Activated T-cell treated with anti-CD3 and anti-CD28 coated beads, Interleukin-2, amount 50 U/mL, for 72 hours (primary cell): Measurements from ENCODE around the gene RPS23. TPM values are rescaled to one million over a fixed set of nuclear protein-coding genes. Genes with fewer than 3 reads are reported as not detected.

ENCODE experiments used
- ATAC-seq, 2 donors: fragments of 150-1000 bp; cut with Tn5 transposase; replicated peaks in 1 of 2; 2 replicates each; pipeline ENCODE4 v1.10.0; 2021; ENCODE audit warnings: moderate library complexity in 2 of 2, mild to moderate bottlenecking in 1 of 2
- DNase-seq, 2 donors: peaks; one replicate each; pipeline ENCODE4 v3.0.0; 2021 to 2022; ENCODE audit warnings: mixed read lengths in 1 of 2
- H3K27ac Mint-ChIP-seq: one replicate; pipeline ENCODE4 v1.8.0; 2022; ENCODE audit warnings: mild to moderate bottlenecking, moderate library complexity, mixed read lengths
- H3K27me3 Mint-ChIP-seq: one replicate; pipeline ENCODE4 v1.8.0; 2022; ENCODE audit warnings: low read depth, mixed read lengths
- H3K36me3 Mint-ChIP-seq, 2 donors: one replicate each; pipeline ENCODE4 v1.8.0; 2022; ENCODE audit warnings: mixed read lengths in 2 of 2, mild to moderate bottlenecking in 1 of 2; ENCODE audit not compliant: insufficient read depth in 2 of 2
- H3K4me1 Mint-ChIP-seq: one replicate; pipeline ENCODE4 v1.8.0; 2022; ENCODE audit warnings: low read depth, mixed read lengths
- H3K4me3 Mint-ChIP-seq, 2 donors: one replicate each; pipeline ENCODE4 v1.8.0; 2022; ENCODE audit warnings: mild to moderate bottlenecking in 2 of 2, mixed read lengths in 2 of 2, moderate library complexity in 2 of 2
- H3K9me3 Mint-ChIP-seq, 2 donors: one replicate each; pipeline ENCODE4 v1.8.0; 2022; ENCODE audit warnings: mixed read lengths in 2 of 2
- total RNA-seq, 2 donors: library from RNA; stranded (reverse); gene quantifications; one replicate each; pipeline ENCODE4 v1.2.3, GENCODE V29; 2022

Gene RPS23
- total RNA-seq, 2 donors from 2014 or later, result 3,294 to 3,622 TPM

- Mint-ChIP-seq H3K4me3 (no peak overlapping the region), H3K4me1 (no peaks in the 10 kb centered on the region), H3K9me3 (no peaks in the 10 kb centered on the region), H3K27me3 (no peaks in the 10 kb centered on the region), H3K36me3 (peaks cover 2 to 3% of the 10 kb centered on the region in 2 donors), H3K27ac (no peak overlapping the region)
- ATAC-seq (no peak), DNase-seq (no peak)
These were observed 28.0 kb upstream of the RPS23 start for GRCh38 chr5:82306151-82306550.

GRCh38 chr5:82301190-82301589 is 23.0 kb upstream of the RPS23 start:
- Mint-ChIP-seq H3K4me1 (peaks cover 8% of the 10 kb centered on the region), H3K36me3 (peaks cover 0 to 2% of the 10 kb centered on the region in 2 donors), H3K9me3 (peaks cover 0 to 4% of the 10 kb centered on the region in 2 donors), H3K27ac (no peak overlapping the region), H3K4me3 (no peak overlapping the region), H3K27me3 (no peaks in the 10 kb centered on the region)
- no peak for ATAC-seq
- no peak for DNase-seq

GRCh38 chr5:82298668-82299067 is 20.5 kb upstream of the RPS23 start:
- H3K27ac Mint-ChIP-seq, result no peak overlapping the region
- no peaks in the 10 kb centered on the region for H3K27me3 Mint-ChIP-seq
- peaks cover 0 to 2% of the 10 kb centered on the region in 2 donors for H3K36me3 Mint-ChIP-seq
- no peak overlapping the region for H3K4me3 Mint-ChIP-seq
- DNase-seq, result no peak
- ATAC-seq, result no peak
- H3K4me1 Mint-ChIP-seq, result peaks cover 18% of the 10 kb centered on the region
- peaks cover 0 to 4% of the 10 kb centered on the region in 2 donors for H3K9me3 Mint-ChIP-seq

- ATAC-seq (no peak), DNase-seq (no peak)
- no peaks in the 10 kb centered on the region for H3K27me3 Mint-ChIP-seq
- H3K36me3 Mint-ChIP-seq, result peaks cover 0 to 2% of the 10 kb centered on the region in 2 donors
- H3K9me3 Mint-ChIP-seq, result peaks cover 0 to 4% of the 10 kb centered on the region in 2 donors
- no peak overlapping the region for H3K27ac Mint-ChIP-seq
- H3K4me3 Mint-ChIP-seq, result no peak overlapping the region
- peaks cover 18% of the 10 kb centered on the region for H3K4me1 Mint-ChIP-seq
These were observed 19.6 kb upstream of the RPS23 start for GRCh38 chr5:82297711-82298110.

- ATAC-seq (no peak), DNase-seq (no peak)
- Mint-ChIP-seq H3K27me3 (no peaks in the 10 kb centered on the region), H3K4me3 (no peak overlapping the region), H3K27ac (no peak overlapping the region), H3K4me1 (peaks cover 18% of the 10 kb centered on the region), H3K9me3 (peaks cover 0 to 4% of the 10 kb centered on the region in 2 donors), H3K36me3 (peaks cover 0 to 2% of the 10 kb centered on the region in 2 donors)
These were observed 18.8 kb upstream of the RPS23 start for GRCh38 chr5:82296929-82297328.

- DNase-seq (no peak), ATAC-seq (peak; percentile 39 to 66)
- peaks cover 0 to 2% of the 10 kb centered on the region in 2 donors for H3K36me3 Mint-ChIP-seq
- H3K27ac Mint-ChIP-seq, result no peak overlapping the region
- no peaks in the 10 kb centered on the region for H3K27me3 Mint-ChIP-seq
- H3K4me1 Mint-ChIP-seq, result peaks cover 18% of the 10 kb centered on the region
- peaks cover 0 to 4% of the 10 kb centered on the region in 2 donors for H3K9me3 Mint-ChIP-seq
- no peak overlapping the region for H3K4me3 Mint-ChIP-seq
These were observed 17.9 kb upstream of the RPS23 start for GRCh38 chr5:82295959-82296531.

- H3K4me3 Mint-ChIP-seq, result no peak overlapping the region
- peaks cover 18% of the 10 kb centered on the region for H3K4me1 Mint-ChIP-seq
- no peak overlapping the region for H3K27ac Mint-ChIP-seq
- peaks cover 0 to 2% of the 10 kb centered on the region in 2 donors for H3K36me3 Mint-ChIP-seq
- no peaks in the 10 kb centered on the region for H3K27me3 Mint-ChIP-seq
- ATAC-seq, result no peak
- DNase-seq, result no peak
- peaks cover 0 to 4% of the 10 kb centered on the region in 2 donors for H3K9me3 Mint-ChIP-seq
These were observed 17.0 kb upstream of the RPS23 start for GRCh38 chr5:82295144-82295543.

- H3K27ac Mint-ChIP-seq, result no peak overlapping the region
- DNase-seq, result no peak
- no peaks in the 10 kb centered on the region for H3K36me3 Mint-ChIP-seq
- no peaks in the 10 kb centered on the region for H3K9me3 Mint-ChIP-seq
- no peak for ATAC-seq
- no peaks in the 10 kb centered on the region for H3K27me3 Mint-ChIP-seq
- peaks cover 13% of the 10 kb centered on the region for H3K4me1 Mint-ChIP-seq
- H3K4me3 Mint-ChIP-seq, result no peak overlapping the region
These were observed 13.3 kb upstream of the RPS23 start for GRCh38 chr5:82291420-82291819.

- no peaks in the 10 kb centered on the region for H3K36me3 Mint-ChIP-seq
- DNase-seq, result no peak
- H3K27ac Mint-ChIP-seq, result no peak overlapping the region
- H3K4me3 Mint-ChIP-seq, result no peak overlapping the region
- peaks cover 8% of the 10 kb centered on the region for H3K4me1 Mint-ChIP-seq
- no peaks in the 10 kb centered on the region for H3K27me3 Mint-ChIP-seq
- ATAC-seq, result no peak
- H3K9me3 Mint-ChIP-seq, result no peaks in the 10 kb centered on the region
These were observed 12.8 kb upstream of the RPS23 start for GRCh38 chr5:82290908-82291307.

- DNase-seq (no peak), ATAC-seq (no peak)
- Mint-ChIP-seq H3K27ac (no peak overlapping the region), H3K27me3 (no peaks in the 10 kb centered on the region), H3K4me1 (no peaks in the 10 kb centered on the region), H3K36me3 (peaks cover 0 to 1% of the 10 kb centered on the region in 2 donors), H3K9me3 (no peaks in the 10 kb centered on the region), H3K4me3 (no peak overlapping the region)
These were observed 11.9 kb upstream of the RPS23 start for GRCh38 chr5:82290005-82290404.

- Mint-ChIP-seq H3K9me3 (no peaks in the 10 kb centered on the region), H3K27me3 (no peaks in the 10 kb centered on the region), H3K4me3 (no peak overlapping the region), H3K36me3 (peaks cover 0 to 1% of the 10 kb centered on the region in 2 donors), H3K4me1 (no peaks in the 10 kb centered on the region), H3K27ac (no peak overlapping the region)
- ATAC-seq, result no peak
- DNase-seq, result no peak
These were observed 9.5 kb upstream of the RPS23 start for GRCh38 chr5:82287625-82288024.

- Mint-ChIP-seq H3K4me3 (no peak overlapping the region), H3K9me3 (no peaks in the 10 kb centered on the region), H3K4me1 (peaks cover 14% of the 10 kb centered on the region), H3K36me3 (peaks cover 0 to 3% of the 10 kb centered on the region in 2 donors), H3K27ac (no peak overlapping the region), H3K27me3 (no peaks in the 10 kb centered on the region)
- ATAC-seq (no peak), DNase-seq (no peak)
These were observed 7.1 kb upstream of the RPS23 start for GRCh38 chr5:82285206-82285605.

GRCh38 chr5:82283893-82284292 is 5.7 kb upstream of the RPS23 start:
- H3K36me3 Mint-ChIP-seq, result peaks cover 0 to 3% of the 10 kb centered on the region in 2 donors
- no peaks in the 10 kb centered on the region for H3K9me3 Mint-ChIP-seq
- ATAC-seq, result no peak

GRCh38 chr5:82278711-82279370 is 687 bp upstream of the RPS23 start:
- no peaks in the 10 kb centered on the region for H3K27me3 Mint-ChIP-seq
- no peak for DNase-seq
- H3K27ac Mint-ChIP-seq, result peak overlapping the region; percentile 99

More at GRCh38 chr5:82283893-82284292, 5.7 kb upstream of the RPS23 start:
- no peak overlapping the region for H3K4me3 Mint-ChIP-seq
- H3K27ac Mint-ChIP-seq, result no peak overlapping the region
- DNase-seq, result no peak
- no peaks in the 10 kb centered on the region for H3K27me3 Mint-ChIP-seq
- peaks cover 27% of the 10 kb centered on the region for H3K4me1 Mint-ChIP-seq

More at GRCh38 chr5:82278711-82279370, 687 bp upstream of the RPS23 start:
- Mint-ChIP-seq H3K4me1 (peaks cover 53% of the 10 kb centered on the region), H3K36me3 (peaks cover 16 to 34% of the 10 kb centered on the region in 2 donors), H3K4me3 (peak overlapping the region; percentile 94 to 100), H3K9me3 (no peaks in the 10 kb centered on the region)
- no peak for ATAC-seq
